LNCaP clone FGC (cell line): ENCODE measurements around the gene TWIST2.

Experiments used
- DNase-seq: peaks from one replicate; pipeline ENCODE4 v3.0.0-alpha.2; 2011; ENCODE audit warnings: low read depth
- H3K4me3 ChIP-seq: 2 replicates; pipeline ENCODE4 v1.5.1; 2011; ENCODE audit warnings: mild to moderate bottlenecking, low read depth, low read length, control low read depth
- CTCF ChIP-seq: IDR thresholded peaks from 2 replicates; pipeline ENCODE4 v1.5.1; 2012; ENCODE audit warnings: mild to moderate bottlenecking; ENCODE audit not compliant: control insufficient read depth, insufficient read depth; ENCODE audit errors: extremely low read depth

TWIST2 gene

GRCh38 chr2:238874330-238875050 lies 26.6 kb downstream of the TWIST2 start:
- TF ChIP-seq CTCF = no peak
- H3K4me3 ChIP-seq = no peak overlapping the region
- DNase-seq = no peak

DNA sequence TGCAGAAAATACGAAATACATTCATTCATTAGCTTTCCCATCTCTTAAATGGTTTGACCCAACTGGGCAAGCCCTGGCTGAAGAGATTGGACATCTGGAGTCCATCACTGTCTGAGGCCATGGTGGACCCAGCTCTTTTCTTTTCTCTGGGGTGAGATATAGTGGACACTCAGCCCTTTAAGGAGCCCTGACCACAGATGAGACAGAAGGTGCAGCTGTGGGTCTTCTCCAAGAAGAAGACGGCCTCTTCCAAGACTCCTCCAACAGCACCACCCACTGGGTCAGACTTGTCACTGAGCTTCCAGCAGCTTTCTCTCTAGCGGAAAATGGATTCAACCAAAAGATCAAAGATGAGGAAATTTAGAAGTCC lies 27.2 kb downstream of the TWIST2 start:
- 0 out of 2 replicates have a peak, but pooled peaks have one; percentile 7 for TF ChIP-seq CTCF
- DNase-seq = no peak
- H3K4me3 ChIP-seq = no peak overlapping the region

DNA sequence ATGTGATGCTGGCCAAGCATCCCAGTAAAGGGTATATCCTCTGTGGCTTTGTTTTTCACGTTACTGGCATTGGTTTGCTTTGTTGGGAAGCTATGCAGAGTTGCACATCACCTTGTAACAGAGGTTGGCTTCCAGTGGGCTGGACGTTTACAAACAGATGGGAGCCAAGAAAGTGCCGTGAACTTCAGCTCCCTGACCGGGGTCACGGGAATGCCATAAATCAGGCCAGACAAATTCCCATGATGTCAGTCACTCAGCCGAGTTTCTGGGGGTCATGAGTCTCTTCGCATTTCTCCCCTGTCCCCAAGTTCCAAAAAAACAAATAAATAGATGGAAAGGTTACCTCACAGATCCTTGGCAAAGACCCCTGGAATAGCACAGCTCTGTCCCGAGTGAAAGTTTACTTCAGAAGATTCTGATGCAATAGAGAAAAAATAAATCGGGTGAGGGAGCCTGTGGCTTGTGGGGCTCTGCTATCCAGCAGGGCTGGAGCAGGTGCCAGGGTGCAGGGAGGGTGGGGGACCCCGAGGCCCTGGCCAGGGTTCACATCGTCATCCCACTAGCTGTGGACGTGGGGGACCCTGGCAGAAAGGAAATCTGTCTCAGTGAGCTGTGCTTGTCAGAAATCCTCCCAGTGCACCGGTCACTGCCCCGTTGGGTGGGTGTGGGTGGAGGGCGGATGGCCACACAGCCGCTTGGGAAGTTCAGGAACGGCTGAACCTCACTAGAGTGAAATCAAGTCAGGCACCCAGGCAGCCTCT lies 27.8 kb downstream of the TWIST2 start:
- DNase-seq = no peak
- no peak for TF ChIP-seq CTCF
- H3K4me3 ChIP-seq = no peak overlapping the region

DNA sequence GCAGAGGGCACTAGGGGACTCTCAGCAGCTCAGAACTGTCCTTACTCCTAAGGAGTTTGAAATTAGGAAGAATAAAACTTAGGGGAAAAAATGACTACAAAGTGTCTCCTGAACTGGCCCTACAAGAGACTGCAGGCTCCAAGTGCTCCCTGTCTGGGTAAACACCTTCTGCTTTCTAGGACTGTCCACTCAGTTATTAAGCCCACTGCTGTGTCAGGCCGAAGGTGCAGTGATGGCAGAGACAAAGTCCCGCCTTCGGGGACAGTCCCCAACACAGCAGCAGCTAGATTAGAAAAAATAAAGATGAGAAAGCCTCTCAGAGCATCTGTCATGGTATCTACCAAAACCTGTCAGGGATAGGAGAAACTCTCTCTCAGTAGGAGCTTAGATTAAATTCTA lies 28.3 kb downstream of the TWIST2 start:
- no peak for DNase-seq
- no peak overlapping the region for H3K4me3 ChIP-seq
- no peak for TF ChIP-seq CTCF

- H3K4me3 ChIP-seq = no peak overlapping the region
- no peak for TF ChIP-seq CTCF
- no peak for DNase-seq
Observed at GRCh38 chr2:238878051-238878735, 30.3 kb downstream of the TWIST2 start.

GRCh38 chr2:238879043-238879442 lies 31.2 kb downstream of the TWIST2 start:
- no peak for DNase-seq
- no peak for TF ChIP-seq CTCF
- no peak overlapping the region for H3K4me3 ChIP-seq
